Parietal lobe (tissue), 1 donor: Measurements from ENCODE around the gene DNAJC22. TPM values are rescaled to one million over a fixed set of nuclear protein-coding genes. Genes with fewer than 3 reads are reported as not detected.

Experiments used
- total RNA-seq: library from RNA; depleted of rRNA; stranded (reverse); fragments of >200 nt; gene quantifications from one replicate; pipeline ENCODE4 v1.2.3, GENCODE V29; 2014

DNAJC22 gene
- total RNA-seq = not detected

GRCh38 chr12:49346659-49347310 is at the start of gene DNAJC22:
Gene DNAJC22, plus strand, starts transcription at chr12:49346888. Its CDS starts 1,985 bp downstream, at chr12:49348873.

GRCh38 chr12:49322708-49323523 is 23.8 kb upstream of the DNAJC22 start, which contains the start of gene TROAP:
Gene TROAP, plus strand, starts transcription at chr12:49323255. Its CDS starts 354 bp downstream, at chr12:49323609.

GRCh38 chr12:49336645-49337584 is 9.8 kb upstream of the DNAJC22 start, which contains the start of gene C1QL4:
Gene C1QL4, minus strand, starts transcription at chr12:49337188. Its CDS starts 711 bp downstream, at chr12:49336477.

GRCh38 chr12:49367381-49368239 is 20.9 kb downstream of the DNAJC22 start, which contains the start of gene SPATS2:
Gene SPATS2, plus strand, starts transcription at chr12:49367462. Its CDS starts 93,551 bp downstream, at chr12:49461013.

Other genes starting within 250 kb of the DNAJC22 start
- gene LMBR1L, start 236.0 kb upstream of the DNAJC22 start, total RNA-seq = 154 TPM
- 1,288 TPM for gene TUBA1B, start 215.5 kb upstream of the DNAJC22 start, total RNA-seq
- 9,192 TPM for gene TUBA1A, start 157.8 kb upstream of the DNAJC22 start, total RNA-seq
- gene TUBA1C, start 81.8 kb upstream of the DNAJC22 start, total RNA-seq = 35.7 TPM
- 2.2 TPM for gene PRPH, start 51.7 kb upstream of the DNAJC22 start, total RNA-seq
- 2.8 TPM for gene TROAP, start 23.6 kb upstream of the DNAJC22 start, total RNA-seq
- gene C1QL4, start 9.7 kb upstream of the DNAJC22 start, total RNA-seq = not detected
- 59.2 TPM for gene SPATS2, start 20.6 kb downstream of the DNAJC22 start, total RNA-seq
- 10.3 TPM for gene KCNH3, start 192.1 kb downstream of the DNAJC22 start, total RNA-seq
- 35.7 TPM for gene MCRS1, start 221.3 kb downstream of the DNAJC22 start, total RNA-seq